Neural cell (in vitro differentiated cells): ENCODE results near the gene VPS41. TPM values are rescaled to one million over a fixed set of nuclear protein-coding genes. Genes with fewer than 3 reads are reported as not detected.

Experiments
- H2AFZ ChIP-seq: fragments of 200-600, 300-800 bp; sonication (generic), shearing (Covaris generic); 2 replicates; pipeline ENCODE4 v1.6.0; 2014; ENCODE audit warnings: low read depth, mild to moderate bottlenecking, antibody characterized with exemption, low read length, moderate library complexity
- H3F3A ChIP-seq: fragments of 200-600 bp; shearing (Covaris generic); 2 replicates; pipeline ENCODE4 v1.6.1; 2016; ENCODE audit warnings: mild to moderate bottlenecking, moderate library complexity, mixed read lengths, antibody characterized with exemption, low read length; ENCODE audit not compliant: insufficient read depth, poor library complexity, severe bottlenecking
- H3K27ac ChIP-seq: fragments of 200-600, 300-800 bp; sonication (generic), shearing (Covaris generic); 2 replicates; pipeline ENCODE4 v1.5.1; 2014; ENCODE audit warnings: mild to moderate bottlenecking, low read length, moderate library complexity
- H3K27me3 ChIP-seq: fragments of 300-800, 200-600 bp; sonication (generic), shearing (Covaris generic); 2 replicates; pipeline ENCODE4 v1.6.0; 2014; ENCODE audit warnings: mild to moderate bottlenecking, low read depth, low read length, moderate library complexity; ENCODE audit not compliant: insufficient read depth
- H3K36me3 ChIP-seq: fragments of 300-800, 200-600 bp; sonication (generic), shearing (Covaris generic); 2 replicates; pipeline ENCODE4 v1.5.1; 2014; ENCODE audit warnings: mild to moderate bottlenecking, antibody characterized with exemption, low read length, moderate library complexity; ENCODE audit not compliant: insufficient read depth
- H3K4me2 ChIP-seq: fragments of 300-800, 200-600 bp; sonication (generic), shearing (Covaris generic); 2 replicates; pipeline ENCODE4 v1.6.0; 2014; ENCODE audit warnings: mild to moderate bottlenecking, low read length
- H3K4me3 ChIP-seq: fragments of 300-800, 200-600 bp; sonication (generic), shearing (Covaris generic); 2 replicates; pipeline ENCODE4 v1.5.1; 2014; ENCODE audit warnings: mild to moderate bottlenecking, low read length, moderate library complexity
- H3K79me2 ChIP-seq: fragments of 200-600 bp; shearing (Covaris generic); replicated peaks from 2 replicates; pipeline ENCODE4 v1.6.0; 2014; ENCODE audit warnings: mild to moderate bottlenecking, low read length, moderate library complexity; ENCODE audit not compliant: insufficient read depth
- H3K9ac ChIP-seq: fragments of 300-800, 200-600 bp; sonication (generic), shearing (Covaris generic); 2 replicates; pipeline ENCODE4 v1.6.1; 2016; ENCODE audit warnings: mild to moderate bottlenecking, low read length, mixed read lengths
- H3K9me2 ChIP-seq: fragments of 200-600 bp; shearing (Covaris generic); 2 replicates; pipeline ENCODE4 v1.6.1; 2016; ENCODE audit warnings: mild to moderate bottlenecking, low read length, mixed read lengths; ENCODE audit not compliant: insufficient read depth
- H3K9me3 ChIP-seq: fragments of 200-600, 300-800 bp; sonication (generic), shearing (Covaris generic); 2 replicates; pipeline ENCODE4 v1.6.1; 2016; ENCODE audit warnings: mild to moderate bottlenecking, mixed run types, low read length, moderate library complexity, mixed read lengths
- H4K20me1 ChIP-seq: fragments of 200-600 bp; shearing (Covaris generic); 2 replicates; pipeline ENCODE4 v1.6.1; 2016; ENCODE audit warnings: mild to moderate bottlenecking, mixed run types; ENCODE audit not compliant: insufficient read depth
- CTCF ChIP-seq: fragments of 450-650 bp; IDR thresholded peaks from 2 replicates; pipeline ENCODE4 v1.5.1; 2014; ENCODE audit warnings: antibody characterized with exemption, mild to moderate bottlenecking, moderate library complexity; ENCODE audit not compliant: poor library complexity, severe bottlenecking
- EP300 ChIP-seq: fragments of 450-650 bp; conservative IDR thresholded peaks from 2 replicates; pipeline ENCODE4 v1.6.1; 2014; ENCODE audit warnings: antibody characterized with exemption, mild to moderate bottlenecking, moderate library complexity; ENCODE audit not compliant: poor library complexity, severe bottlenecking
- EZH2 ChIP-seq: fragments of 200-600, 300-800 bp; shearing (Covaris generic), sonication (generic); IDR thresholded peaks from 2 replicates; pipeline ENCODE4 v1.6.1; 2014; ENCODE audit warnings: antibody characterized with exemption, low read length, borderline replicate concordance, mild to moderate bottlenecking; ENCODE audit not compliant: insufficient read depth, poor library complexity, severe bottlenecking
- MXI1 ChIP-seq: fragments of 450-650 bp; conservative IDR thresholded peaks from 2 replicates; pipeline ENCODE4 v1.6.1; 2014; ENCODE audit warnings: antibody characterized with exemption, mild to moderate bottlenecking; ENCODE audit not compliant: poor library complexity, severe bottlenecking
- POLR2AphosphoS5 ChIP-seq: IDR thresholded peaks from 2 replicates; pipeline ENCODE4 v1.6.1; 2012
- RAD21 ChIP-seq: fragments of 450-650 bp; conservative IDR thresholded peaks from 2 replicates; pipeline ENCODE4 v1.6.1; 2014; ENCODE audit warnings: antibody characterized with exemption, mild to moderate bottlenecking, moderate library complexity
- REST ChIP-seq: IDR thresholded peaks from 2 replicates; pipeline ENCODE4 v1.6.1; 2012; ENCODE audit warnings: borderline replicate concordance
- SMC3 ChIP-seq: fragments of 450-650 bp; conservative IDR thresholded peaks from 2 replicates; pipeline ENCODE4 v1.6.1; 2014; ENCODE audit warnings: antibody characterized with exemption, mild to moderate bottlenecking, moderate library complexity; ENCODE audit not compliant: poor library complexity
- TAF1 ChIP-seq: IDR thresholded peaks from 2 replicates; pipeline ENCODE4 v1.6.1; 2012; ENCODE audit warnings: low read depth
- polyA plus RNA-seq: library from polyadenylated mRNA; depleted of rRNA; stranded (reverse); fragments of >200 nt; gene quantifications from 2 replicates; pipeline ENCODE4 v1.2.3, GENCODE V29; 2014

The VPS41 gene
- polyA plus RNA-seq, 1 donor from 2014 or later = 64.0 TPM

- Histone ChIP-seq H3K27me3 (no peaks in the 10 kb centered on the region), H3K27ac (no peak overlapping the region), H3K79me2 (no peaks in the 10 kb centered on the region), H3K36me3 (no peaks in the 10 kb centered on the region), H3K9ac (no peak overlapping the region), H3F3A (no peaks in the 10 kb centered on the region), H3K9me2 (no peaks in the 10 kb centered on the region), H4K20me1 (no peaks in the 10 kb centered on the region), H3K9me3 (no peaks in the 10 kb centered on the region), H3K4me3 (no peak overlapping the region), H2AFZ (no peak overlapping the region), H3K4me2 (no peak overlapping the region)
- TF ChIP-seq CTCF (no peak), MXI1 (no peak), EP300 (no peak), POLR2AphosphoS5 (no peak), TAF1 (no peak), EZH2 (no peak), RAD21 (no peak)
These were observed 18.4 kb downstream of the VPS41 start for GRCh38 chr7:38890597-38890996.

GRCh38 chr7:38889872-38890432 is 19.0 kb downstream of the VPS41 start:
- H3K27ac ChIP-seq = no peak overlapping the region

More at GRCh38 chr7:38889872-38890432, 19.0 kb downstream of the VPS41 start:
- no peaks in the 10 kb centered on the region for H3K27me3 ChIP-seq
- no peaks in the 10 kb centered on the region for H3K79me2 ChIP-seq
- no peaks in the 10 kb centered on the region for H3K36me3 ChIP-seq
- H4K20me1 ChIP-seq = no peaks in the 10 kb centered on the region
- H3K4me3 ChIP-seq = no peak overlapping the region
- H3K9me2 ChIP-seq = no peaks in the 10 kb centered on the region
- TF ChIP-seq MXI1 (no peak), SMC3 (no peak), RAD21 (no peak), REST (no peak), EZH2 (no peak), EP300 (no peak), POLR2AphosphoS5 (no peak), TAF1 (no peak), CTCF (no peak)
- no peak overlapping the region for H3K4me2 ChIP-seq
- no peak overlapping the region for H2AFZ ChIP-seq
- no peaks in the 10 kb centered on the region for H3F3A ChIP-seq
- no peaks in the 10 kb centered on the region for H3K9me3 ChIP-seq
- no peak overlapping the region for H3K9ac ChIP-seq
